ENCODE measurements around the gene TEAD2.

TEAD2 gene

DNA sequence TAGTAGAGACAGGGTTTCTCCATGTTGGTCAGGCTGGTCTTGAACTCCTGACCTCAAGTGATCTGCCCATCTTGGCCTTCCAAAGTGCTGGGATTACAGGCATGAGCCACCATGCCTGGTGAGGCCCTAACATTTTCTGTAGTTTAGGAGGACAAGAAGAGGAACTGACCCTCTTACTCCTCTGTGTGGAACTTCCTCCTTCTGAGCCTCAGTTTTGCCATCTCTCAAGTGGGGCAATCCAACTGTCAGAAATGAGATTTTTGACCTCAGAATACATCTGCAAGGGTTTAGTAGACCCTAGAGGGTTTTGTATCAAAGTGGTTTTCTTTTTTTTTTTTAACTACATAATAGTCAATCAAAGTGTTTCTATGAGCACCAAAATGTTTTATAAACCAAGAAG lies 3.9 kb upstream of the TEAD2 start:
- peaks cover 18% of the 10 kb centered on the region for H3K9me3 ChIP-seq (ENCODE audit: control insufficient read depth, insufficient read depth, low read length)

GRCh38 chr19:49364083-49364737 lies 2.0 kb upstream of the TEAD2 start:
- Histone ChIP-seq H3K27ac (ENCODE audit: low read depth, low read length) (no peak overlapping the region), H3K36me3 (ENCODE audit: control insufficient read depth, low read length) (no peaks in the 10 kb centered on the region), H3K4me3 (ENCODE audit: low read length) (peak overlapping the region; percentile 46), H4K20me1 (ENCODE audit: control insufficient read depth, insufficient read depth, low read depth, low read length) (no peaks in the 10 kb centered on the region), H3K9me3 (ENCODE audit: control insufficient read depth, insufficient read depth, low read length) (peaks cover 6% of the 10 kb centered on the region), H3K9me2 (replicated peaks; ENCODE audit: control insufficient read depth, low read length) (no peaks in the 10 kb centered on the region), H3K27me3 (ENCODE audit: control insufficient read depth, low read length) (peaks cover 46% of the 10 kb centered on the region), H3K4me1 (ENCODE audit: control insufficient read depth, low read length) (peaks cover 32% of the 10 kb centered on the region), H3K79me2 (ENCODE audit: control insufficient read depth, low read length) (no peaks in the 10 kb centered on the region), H3F3A (ENCODE audit: control insufficient read depth, insufficient read depth) (peaks cover 8% of the 10 kb centered on the region), H3K4me2 (ENCODE audit: low read length) (peak overlapping the region; percentile 56)
- TF ChIP-seq CTCF (IDR thresholded peaks at IDR 0.05; ENCODE audit: low read depth, low read length, poor library complexity, severe bottlenecking) (no peak), EZH2phosphoT487 (IDR thresholded peaks at IDR 0.05; ENCODE audit: borderline replicate concordance, low read length) (no peak)

More for the DNA sequence above, 3.9 kb upstream of the TEAD2 start:
- Histone ChIP-seq H3K27ac (ENCODE audit: low read depth, low read length) (no peak overlapping the region), H4K20me1 (ENCODE audit: control insufficient read depth, insufficient read depth, low read depth, low read length) (no peaks in the 10 kb centered on the region), H3F3A (ENCODE audit: control insufficient read depth, insufficient read depth) (peaks cover 8% of the 10 kb centered on the region), H3K79me2 (ENCODE audit: control insufficient read depth, low read length) (no peaks in the 10 kb centered on the region), H3K36me3 (ENCODE audit: control insufficient read depth, low read length) (no peaks in the 10 kb centered on the region), H3K9me2 (replicated peaks; ENCODE audit: control insufficient read depth, low read length) (no peaks in the 10 kb centered on the region), H3K4me3 (ENCODE audit: low read length) (no peak overlapping the region), H3K27me3 (ENCODE audit: control insufficient read depth, low read length) (peaks cover 28% of the 10 kb centered on the region), H3K4me1 (ENCODE audit: control insufficient read depth, low read length) (peaks cover 30% of the 10 kb centered on the region), H3K4me2 (ENCODE audit: low read length) (no peak overlapping the region)
- TF ChIP-seq EZH2phosphoT487 (IDR thresholded peaks at IDR 0.05; ENCODE audit: borderline replicate concordance, low read length) (no peak), CTCF (IDR thresholded peaks at IDR 0.05; ENCODE audit: low read depth, low read length, poor library complexity, severe bottlenecking) (no peak)

DNA sequence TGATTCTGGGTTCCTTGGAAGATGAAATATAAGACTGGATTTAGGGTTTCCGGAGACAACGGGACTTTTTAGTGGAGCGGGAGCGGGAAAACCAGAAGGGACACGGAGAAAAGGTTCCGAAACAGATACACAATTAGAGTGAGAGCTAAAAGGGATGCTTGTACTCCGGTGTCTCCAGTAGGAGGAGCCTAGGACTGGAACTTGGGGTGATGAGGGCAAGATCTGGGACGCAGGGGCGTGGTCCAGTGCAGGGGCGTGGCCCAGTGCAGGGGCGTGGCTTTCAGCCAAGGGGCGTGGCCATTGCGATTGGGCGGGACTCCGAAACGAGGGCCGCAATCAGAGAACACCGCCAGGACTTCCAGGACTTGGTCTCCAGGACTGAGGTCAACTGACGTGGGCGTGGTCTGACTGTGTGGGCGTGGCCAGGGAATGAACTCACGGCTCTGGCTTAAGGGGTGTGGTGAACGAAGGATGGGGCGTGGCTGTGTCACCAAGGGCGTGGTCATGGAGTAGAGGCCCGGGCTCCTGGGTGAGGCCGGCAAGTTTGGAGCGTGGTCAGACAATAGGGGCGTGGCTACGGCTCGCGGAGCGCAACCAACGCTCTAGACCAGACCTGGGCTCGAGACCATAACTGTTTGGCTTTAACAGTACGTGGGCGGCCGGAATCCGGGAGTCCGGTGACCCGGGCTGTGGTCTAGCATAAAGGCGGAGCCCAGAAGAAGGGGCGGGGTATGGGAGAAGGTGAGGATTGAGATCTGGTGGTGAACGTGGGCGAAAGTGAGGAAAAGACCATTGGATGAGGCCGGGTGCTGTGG lies 1.3 kb upstream of the TEAD2 start, which contains the start of gene DKKL1:
Gene DKKL1 (plus strand): TSS at position 610 of the 815 bp plus-strand sequence. CDS start 122 bp downstream, at position 732.
- Histone ChIP-seq H3K27ac (ENCODE audit: low read depth, low read length) (no peak within 1 kb of the TSS), H3K36me3 (ENCODE audit: control insufficient read depth, low read length) (no peaks in the 10 kb centered on the region), H4K20me1 (ENCODE audit: control insufficient read depth, insufficient read depth, low read depth, low read length) (no peaks in the 10 kb centered on the region), H3K79me2 (ENCODE audit: control insufficient read depth, low read length) (no peaks in the 10 kb centered on the region), H3K4me1 (ENCODE audit: control insufficient read depth, low read length) (peaks cover 32% of the 10 kb centered on the region), H3F3A (ENCODE audit: control insufficient read depth, insufficient read depth) (peaks cover 8% of the 10 kb centered on the region), H3K4me3 (ENCODE audit: low read length) (peak within 1 kb of the TSS; percentile 46), H3K4me2 (ENCODE audit: low read length) (peak within 1 kb of the TSS; percentile 56), H3K9me2 (replicated peaks; ENCODE audit: control insufficient read depth, low read length) (no peaks in the 10 kb centered on the region), H3K9me3 (ENCODE audit: control insufficient read depth, insufficient read depth, low read length) (no peaks in the 10 kb centered on the region), H3K27me3 (ENCODE audit: control insufficient read depth, low read length) (peaks cover 46% of the 10 kb centered on the region)
- TF ChIP-seq CTCF (IDR thresholded peaks at IDR 0.05; ENCODE audit: low read depth, low read length, poor library complexity, severe bottlenecking) (no peak), EZH2phosphoT487 (IDR thresholded peaks at IDR 0.05; ENCODE audit: borderline replicate concordance, low read length) (0 out of 2 replicates have a peak, but pooled peaks have one; percentile 52)

All from DOHH2 (cell line).